IMR-90 (cell line): ENCODE measurements around the gene MRE11.

ENCODE experiments used
- CEBPB ChIP-seq: IDR thresholded peaks from 2 replicates; pipeline ENCODE4 v1.6.1; 2012; ENCODE audit warnings: low read depth, low read length, improper control_type of control experiment
- CTCF ChIP-seq: conservative IDR thresholded peaks from 2 replicates; pipeline ENCODE4 v1.5.1; 2012; ENCODE audit warnings: mild to moderate bottlenecking, low read depth, low read length, improper control_type of control experiment
- ELK1 ChIP-seq: fragments of 150-350 bp; IDR thresholded peaks from 2 replicates; pipeline ENCODE4 v1.6.1; 2016; ENCODE audit warnings: low read depth, mild to moderate bottlenecking, low read length, moderate library complexity, borderline replicate concordance
- MAZ ChIP-seq: IDR thresholded peaks from 2 replicates; pipeline ENCODE4 v1.6.1; 2012; ENCODE audit warnings: low read depth, mild to moderate bottlenecking, low read length, improper control_type of control experiment, moderate library complexity, borderline replicate concordance
- MXI1 ChIP-seq: IDR thresholded peaks from 2 replicates; pipeline ENCODE4 v1.6.1; 2012; ENCODE audit warnings: low read depth, mild to moderate bottlenecking, low read length, moderate library complexity, borderline replicate concordance
- NFE2L2 ChIP-seq: fragments of 150-350 bp; IDR thresholded peaks from 2 replicates; pipeline ENCODE4 v1.6.1; 2016; ENCODE audit warnings: low read depth, mild to moderate bottlenecking, low read length
- POLR2A ChIP-seq: IDR thresholded peaks from 2 replicates; pipeline ENCODE4 v1.6.1; 2012; ENCODE audit warnings: mild to moderate bottlenecking, low read depth, low read length
- RAD21 ChIP-seq: IDR thresholded peaks from 2 replicates; pipeline ENCODE4 v1.6.1; 2012; ENCODE audit warnings: low read length, improper control_type of control experiment
- RCOR1 ChIP-seq: IDR thresholded peaks from 2 replicates; pipeline ENCODE4 v1.6.1; 2012; ENCODE audit warnings: mild to moderate bottlenecking, low read length, improper control_type of control experiment; ENCODE audit not compliant: insufficient replicate concordance
- RFX5 ChIP-seq: IDR thresholded peaks from 2 replicates; pipeline ENCODE4 v1.8.0; 2012; ENCODE audit warnings: low read depth, mild to moderate bottlenecking, low read length, moderate library complexity
- SMC3 ChIP-seq: fragments of 150-350 bp; IDR thresholded peaks from 2 replicates; pipeline ENCODE4 v1.6.1; 2016; ENCODE audit warnings: low read depth, mild to moderate bottlenecking, antibody characterized with exemption, low read length, moderate library complexity
- USF2 ChIP-seq: fragments of 150-350 bp; IDR thresholded peaks from 2 replicates; pipeline ENCODE4 v1.6.1; 2017; ENCODE audit warnings: mild to moderate bottlenecking, antibody characterized with exemption, low read length, low read depth

- TF ChIP-seq POLR2A (no peak), CTCF (no peak), CEBPB (no peak), RFX5 (no peak), NFE2L2 (no peak), USF2 (no peak), RAD21 (no peak), MXI1 (no peak), MAZ (no peak), SMC3 (no peak), ELK1 (no peak), RCOR1 (no peak)
Measured at GRCh38 chr11:94447149-94447548, 46.5 kb downstream of the MRE11 start.
